Lower leg skin (tissue), 4 donors: ENCODE measurements around the gene METTL25. TPM values are rescaled to one million over a fixed set of nuclear protein-coding genes. Genes with fewer than 3 reads are reported as not detected.

Source experiments
- DNase-seq, 2 donors: peaks; one replicate each; pipeline ENCODE4 v3.0.0-alpha.2; 2019; ENCODE audit warnings: low spot score in 2 of 2
- H3K4me3 ChIP-seq: fragments of 200-600 bp; sonication (generic); 2 replicates; pipeline ENCODE4 v1.5.1; 2017; ENCODE audit warnings: mild to moderate bottlenecking, low read depth; ENCODE audit not compliant: poor library complexity, severe bottlenecking
- POLR2A ChIP-seq, 2 donors: fragments of 450-650 bp; IDR thresholded peaks; one replicate each; pipeline ENCODE4 v1.6.1; 2016 to 2017; ENCODE audit warnings: antibody characterized with exemption in 2 of 2, mild to moderate bottlenecking in 1 of 2, moderate library complexity in 1 of 2
- WGBS, 2 donors: methylation state at CpG; one replicate each; pipeline ENCODE4 v1.1.5; 2018; 5-methylcytosine and 5-hydroxymethylcytosine counted together
- intact Hi-C: fragments of 100-400 bp; cut with DNase I; formaldehyde crosslinking; loops from one replicate; pipeline ENCODE4 v1.15.0; 2023; ENCODE audit warnings: low total_unique reads
- total RNA-seq, 4 donors: library from RNA; depleted of rRNA; stranded (reverse); fragments of >200 nt; gene quantifications; one replicate each; pipeline ENCODE4 v1.1.0, GENCODE V29; 2016
- TF ChIP-seq, protein P1 (sequence below), 3 donors: fragments of 450-650 bp; IDR thresholded peaks; one replicate each; pipeline ENCODE4 v1.5.1; 2016; ENCODE audit warnings: antibody characterized with exemption in 3 of 3, mild to moderate bottlenecking in 3 of 3, moderate library complexity in 2 of 3

The METTL25 gene
- total RNA-seq, 4 donors from 2014 or later: 6.7 to 15.2 (median 13.5) TPM

DNA sequence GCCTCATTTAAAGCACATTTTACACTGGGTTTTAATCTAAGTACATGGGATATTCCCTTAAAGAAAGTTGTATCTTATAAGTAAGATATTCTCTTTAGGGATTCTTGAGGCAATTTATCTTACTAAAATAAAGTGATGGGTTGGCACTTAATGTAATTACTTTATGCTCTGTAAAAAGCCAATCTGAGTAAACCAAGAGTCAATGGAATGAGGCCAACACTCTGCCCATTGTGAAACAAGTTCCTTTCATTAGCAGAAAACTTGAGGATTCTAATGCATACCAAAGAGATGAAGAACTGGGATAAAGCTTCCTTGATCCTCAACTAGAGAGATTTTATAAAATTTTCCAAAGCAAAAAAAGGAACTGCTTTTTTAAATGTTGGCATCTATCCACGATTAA lies 121.2 kb downstream of the METTL25 start:
- no peak for TF ChIP-seq POLR2A (IDR thresholded peaks at IDR 0.05)
- TF ChIP-seq, protein P1, sequence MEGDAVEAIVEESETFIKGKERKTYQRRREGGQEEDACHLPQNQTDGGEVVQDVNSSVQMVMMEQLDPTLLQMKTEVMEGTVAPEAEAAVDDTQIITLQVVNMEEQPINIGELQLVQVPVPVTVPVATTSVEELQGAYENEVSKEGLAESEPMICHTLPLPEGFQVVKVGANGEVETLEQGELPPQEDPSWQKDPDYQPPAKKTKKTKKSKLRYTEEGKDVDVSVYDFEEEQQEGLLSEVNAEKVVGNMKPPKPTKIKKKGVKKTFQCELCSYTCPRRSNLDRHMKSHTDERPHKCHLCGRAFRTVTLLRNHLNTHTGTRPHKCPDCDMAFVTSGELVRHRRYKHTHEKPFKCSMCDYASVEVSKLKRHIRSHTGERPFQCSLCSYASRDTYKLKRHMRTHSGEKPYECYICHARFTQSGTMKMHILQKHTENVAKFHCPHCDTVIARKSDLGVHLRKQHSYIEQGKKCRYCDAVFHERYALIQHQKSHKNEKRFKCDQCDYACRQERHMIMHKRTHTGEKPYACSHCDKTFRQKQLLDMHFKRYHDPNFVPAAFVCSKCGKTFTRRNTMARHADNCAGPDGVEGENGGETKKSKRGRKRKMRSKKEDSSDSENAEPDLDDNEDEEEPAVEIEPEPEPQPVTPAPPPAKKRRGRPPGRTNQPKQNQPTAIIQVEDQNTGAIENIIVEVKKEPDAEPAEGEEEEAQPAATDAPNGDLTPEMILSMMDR (IDR thresholded peaks at IDR 0.05): no peak
- no peak for DNase-seq
- WGBS, 2 donors: 51 to 65% methylated on average over 1 of the region's 1 CpG
- no peak overlapping the region for H3K4me3 ChIP-seq
- intact Hi-C loops: no loop called here

DNA sequence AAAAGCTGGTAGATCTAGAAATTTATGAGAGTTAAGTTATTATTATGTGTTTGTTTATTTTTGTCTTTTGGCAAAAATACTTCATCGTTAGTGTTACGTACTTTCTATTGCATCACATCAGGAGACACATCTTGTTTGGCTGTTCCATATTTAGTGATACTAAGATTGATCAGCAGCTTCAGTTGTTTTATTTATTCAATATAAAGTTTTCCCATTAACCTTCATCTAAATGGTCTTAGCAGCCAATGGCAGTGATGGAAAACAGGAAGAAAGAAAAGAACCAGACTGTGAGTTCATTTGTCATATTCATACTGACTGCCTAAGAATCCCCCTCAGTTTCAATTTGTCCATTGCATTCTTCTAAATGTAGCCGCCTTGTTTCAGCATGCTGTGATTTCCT lies 122.3 kb downstream of the METTL25 start:
- no peak for DNase-seq
- H3K4me3 ChIP-seq: no peak overlapping the region
- intact Hi-C loops: no loop called here
- WGBS, 2 donors: 88 to 94% methylated on average over 3 of the region's 3 CpGs
- no peak for TF ChIP-seq POLR2A (IDR thresholded peaks at IDR 0.05)
- TF ChIP-seq, protein P1 (IDR thresholded peaks at IDR 0.05): no peak

DNA sequence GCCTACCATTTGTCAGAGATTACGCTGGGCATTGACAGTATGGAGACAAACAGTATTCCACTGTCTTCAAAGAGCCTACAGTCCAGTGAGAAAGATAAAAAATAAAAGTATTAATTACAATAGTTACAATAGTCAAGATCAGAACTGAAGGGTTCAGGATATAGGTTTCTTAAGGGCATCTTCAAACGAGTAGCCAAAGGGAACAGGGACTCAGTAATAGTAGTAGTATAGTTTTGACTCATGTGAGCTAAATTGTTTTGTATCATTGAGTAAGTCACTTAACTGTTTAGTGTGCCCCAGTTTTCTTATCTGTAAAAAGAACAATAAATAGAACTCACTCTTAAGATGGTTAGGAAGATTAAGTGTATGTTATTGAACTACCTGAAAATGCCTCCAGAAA lies 123.6 kb downstream of the METTL25 start:
- 85 to 91% methylated on average over 2 of the region's 2 CpGs for WGBS, 2 donors
- no peak for DNase-seq

DNA sequence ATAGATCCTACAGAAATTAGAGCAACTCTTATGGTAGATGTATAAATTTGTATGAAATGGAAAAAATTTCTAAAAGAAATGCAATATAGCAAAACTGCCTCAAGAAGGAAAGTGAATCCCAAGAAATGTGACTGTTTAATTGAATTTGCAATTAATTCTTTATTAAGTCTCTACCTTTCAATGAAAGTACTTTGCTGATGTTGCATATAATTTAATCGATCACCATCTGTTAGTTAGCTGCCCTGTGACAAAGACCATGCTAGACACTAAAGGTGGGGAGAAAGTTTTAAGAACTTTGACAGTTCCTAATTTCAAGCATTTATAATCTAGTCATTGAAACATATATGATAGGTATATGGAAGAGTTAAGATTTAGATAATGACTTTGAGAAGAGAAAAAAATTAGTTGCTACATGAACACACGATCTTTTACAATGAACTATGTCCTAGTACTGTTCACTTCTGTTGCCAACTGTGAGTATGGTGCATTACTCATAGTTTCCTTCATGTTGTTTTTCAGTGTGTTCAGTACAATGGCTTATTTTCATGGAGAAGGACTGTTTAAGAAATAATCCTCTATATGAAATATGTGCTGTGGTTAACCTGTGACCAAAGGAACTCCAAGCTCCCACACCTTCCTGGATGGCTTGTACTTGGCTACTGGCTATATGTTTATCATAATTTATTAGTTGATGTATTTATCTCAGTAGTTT lies 128.4 kb downstream of the METTL25 start:
- no peak for TF ChIP-seq POLR2A (IDR thresholded peaks at IDR 0.05)
- TF ChIP-seq, protein P1 (IDR thresholded peaks at IDR 0.05): no peak
- WGBS, 2 donors: 64 to 69% methylated on average over 2 of the region's 2 CpGs
- intact Hi-C loops: no loop called here
- no peak for DNase-seq
- H3K4me3 ChIP-seq: no peak overlapping the region

More for the DNA sequence above, 123.6 kb downstream of the METTL25 start:
- H3K4me3 ChIP-seq: no peak overlapping the region
- TF ChIP-seq, protein P1 (IDR thresholded peaks at IDR 0.05): no peak
- no peak for TF ChIP-seq POLR2A (IDR thresholded peaks at IDR 0.05)
- intact Hi-C loops: no loop called here

DNA sequence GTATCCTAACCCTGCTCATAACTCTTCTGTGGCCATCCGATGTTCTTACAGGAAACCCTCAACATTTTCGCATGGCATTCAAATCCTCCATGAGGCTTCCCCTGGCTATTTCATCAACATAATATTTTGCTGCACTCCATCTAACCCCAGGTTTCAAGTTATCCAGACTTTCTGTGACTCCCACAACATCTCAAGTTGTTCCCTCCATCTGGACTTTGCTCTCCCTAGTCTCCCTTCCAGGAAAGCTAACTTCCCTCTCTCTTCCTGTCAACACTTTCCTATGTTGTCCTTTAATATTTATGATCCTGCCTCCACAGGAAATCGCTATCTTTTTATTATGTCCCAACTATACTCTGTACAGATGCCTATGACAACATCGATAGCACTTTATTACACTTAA lies 146.1 kb downstream of the METTL25 start:
- TF ChIP-seq, protein P1 (IDR thresholded peaks at IDR 0.05): no peak
- no peak for TF ChIP-seq POLR2A (IDR thresholded peaks at IDR 0.05)
- no peak for DNase-seq
- WGBS, 2 donors: 49 to 53% methylated on average over 4 of the region's 4 CpGs

DNA sequence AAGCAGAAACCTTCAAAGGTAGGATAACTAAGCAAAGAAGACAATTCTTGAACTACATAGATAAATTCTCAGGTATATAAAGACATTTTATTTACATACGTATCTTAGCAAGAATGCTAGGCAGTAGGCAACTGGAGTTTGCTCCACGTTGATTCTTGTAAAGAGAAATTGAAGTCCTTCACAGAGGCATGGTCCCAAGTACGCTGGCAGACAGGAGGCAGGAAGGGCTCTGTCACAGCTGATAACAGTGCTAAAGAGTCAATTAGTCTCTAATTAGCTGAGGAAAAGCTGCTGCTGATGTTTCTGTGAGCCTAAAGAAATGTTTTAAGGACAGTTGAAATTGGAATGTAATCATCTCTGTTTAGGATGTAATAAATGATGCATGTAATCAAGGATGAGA lies 146.8 kb downstream of the METTL25 start:
- intact Hi-C loops: no loop called here
- H3K4me3 ChIP-seq: no peak overlapping the region
- TF ChIP-seq, protein P1 (IDR thresholded peaks at IDR 0.05): no peak
- TF ChIP-seq POLR2A (IDR thresholded peaks at IDR 0.05): no peak
- DNase-seq: no peak
- WGBS, 2 donors: 78 to 83% methylated on average over 3 of the region's 3 CpGs

More for the DNA sequence above, 146.1 kb downstream of the METTL25 start:
- H3K4me3 ChIP-seq: no peak overlapping the region
- intact Hi-C loops: no loop called here
